Superior temporal gyrus (tissue), 1 donor: ENCODE data around the gene MMAB.

Experiments used
- DNase-seq: peaks from one replicate; pipeline ENCODE4 v3.0.0-alpha.2; 2016; ENCODE audit errors: extremely low spot score

MMAB gene

GRCh38 chr12:109517619-109518018, 55.7 kb downstream of the MMAB start:
- no peak for DNase-seq

DNA sequence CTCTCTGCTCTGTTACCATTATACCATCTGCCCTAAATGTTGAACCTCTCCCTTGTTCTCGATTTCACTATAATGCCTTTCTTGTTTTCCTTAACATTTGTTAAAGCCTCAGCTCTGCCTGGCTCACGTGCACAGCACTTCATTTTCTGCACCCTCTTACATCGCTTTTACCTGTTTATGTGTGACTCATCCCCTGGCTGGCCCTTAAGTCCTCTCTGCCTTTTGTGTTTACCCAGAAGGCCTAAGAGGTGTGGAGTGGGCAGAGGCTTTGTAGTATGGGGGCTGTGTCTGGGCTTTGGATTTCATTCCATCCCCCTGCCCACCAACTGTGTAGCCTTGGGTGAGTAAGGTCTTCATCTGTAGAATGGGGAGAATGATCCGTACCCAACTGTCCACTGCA, 59.3 kb downstream of the MMAB start:
- no peak for DNase-seq

DNA sequence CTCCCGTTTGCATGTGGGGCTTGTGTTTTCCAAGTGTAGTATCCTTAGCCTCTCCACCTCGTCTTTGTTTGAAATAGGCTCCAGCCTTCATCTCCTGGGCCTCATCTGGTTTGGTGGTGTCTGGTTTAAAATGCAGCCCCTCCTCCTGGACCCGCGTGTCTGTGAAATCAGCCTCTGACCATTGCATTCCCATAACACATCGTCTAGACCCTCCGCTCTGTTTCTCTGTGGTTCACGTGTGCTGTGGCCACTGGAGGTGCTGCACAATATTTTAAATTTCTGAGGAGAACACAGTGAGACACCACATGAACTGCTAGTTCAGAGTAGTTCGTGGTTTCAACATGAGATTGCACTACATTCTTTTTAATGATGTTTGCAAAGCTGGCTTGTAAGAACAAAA, 60.3 kb downstream of the MMAB start:
- DNase-seq: no peak

DNA sequence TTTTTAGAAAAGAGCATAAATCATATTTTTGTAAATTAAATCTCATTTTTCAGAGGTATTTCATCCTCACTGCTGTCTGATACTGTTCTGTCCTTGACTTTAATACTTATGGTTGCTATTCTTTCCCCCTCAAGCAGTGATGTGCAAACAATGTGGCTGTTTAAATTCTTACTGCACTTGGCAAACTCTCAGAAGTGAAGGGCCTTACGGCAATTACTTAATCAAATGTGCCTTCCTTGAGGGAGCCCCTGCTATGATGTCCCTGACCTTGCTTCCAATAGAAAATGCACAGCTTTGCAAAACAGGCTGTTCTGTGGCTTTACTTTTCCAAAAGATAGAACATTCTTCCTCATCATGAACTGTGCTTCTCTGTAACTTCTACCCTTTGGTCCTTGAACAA, 60.7 kb downstream of the MMAB start:
- no peak for DNase-seq

DNA sequence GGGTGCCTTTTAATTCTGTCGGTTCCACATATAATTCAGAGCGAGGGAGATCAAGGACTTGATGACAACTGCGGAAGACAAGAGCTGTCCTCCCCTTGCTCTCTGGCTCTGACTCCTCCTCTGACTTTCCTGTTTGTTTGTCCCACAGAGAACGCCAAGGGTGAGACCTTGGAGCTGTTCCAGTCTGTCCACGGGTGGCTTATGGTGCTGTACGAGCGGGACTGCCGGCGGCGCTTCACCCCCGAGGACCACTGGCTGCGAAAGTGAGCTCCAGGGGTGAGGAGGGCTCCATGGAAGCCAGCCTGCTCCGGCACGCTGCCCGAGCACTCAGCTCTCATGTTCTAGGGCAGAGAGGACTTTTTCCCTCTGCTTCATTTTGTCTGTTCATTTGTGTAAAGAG, 63.1 kb downstream of the MMAB start:
- no peak for DNase-seq

DNA sequence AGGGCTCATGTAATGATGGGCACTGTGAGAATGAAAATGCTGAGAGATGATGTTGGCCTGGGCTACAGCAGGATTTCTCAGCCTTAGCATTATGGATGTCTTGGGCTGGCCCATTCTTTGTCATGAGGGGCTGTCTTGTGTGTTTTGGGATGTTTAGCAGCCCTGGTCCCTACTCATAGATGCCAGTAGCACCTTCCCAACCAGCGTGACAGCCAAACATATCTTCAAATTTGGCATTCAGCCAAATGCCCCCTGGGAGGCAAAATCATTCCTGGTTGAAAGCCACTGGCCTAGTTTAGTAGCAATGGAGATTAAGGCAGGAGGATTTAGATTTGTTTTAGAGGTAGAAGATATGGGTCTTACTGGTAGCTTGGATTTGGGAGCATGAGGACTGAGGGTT, 69.2 kb downstream of the MMAB start:
- no peak for DNase-seq
